GM12878 (cell line): ENCODE measurements around the gene PGAM4.

Experiments used
- PBX3 ChIP-seq: IDR thresholded peaks from 2 replicates; pipeline ENCODE4 v1.6.1; 2011; ENCODE audit warnings: mild to moderate bottlenecking, low read depth, low read length, moderate library complexity; ENCODE audit not compliant: insufficient replicate concordance
- SRF ChIP-seq, 2 experiments: IDR thresholded peaks; 2 replicates each; pipeline ENCODE4 v1.6.1; 2011; ENCODE audit warnings: low read depth in 2 of 2, low read length in 2 of 2, mild to moderate bottlenecking in 1 of 2, moderate library complexity in 1 of 2

GRCh38 chrX:77937291-77937690 lies 32.1 kb downstream of the PGAM4 start:
- TF ChIP-seq SRF (IDR thresholded peaks at IDR 0.05; ENCODE audit: low read depth in 2 of 2, low read length in 2 of 2), result no peak
- no peak for TF ChIP-seq PBX3
